IPS DF 19.7 (cell line): ENCODE data around the gene SLC12A7.

Experiments
- DNase-seq: peaks from one replicate; pipeline ENCODE4 v3.0.0-alpha.2; 2013; ENCODE audit warnings: low read depth, low spot score

Gene SLC12A7

DNA sequence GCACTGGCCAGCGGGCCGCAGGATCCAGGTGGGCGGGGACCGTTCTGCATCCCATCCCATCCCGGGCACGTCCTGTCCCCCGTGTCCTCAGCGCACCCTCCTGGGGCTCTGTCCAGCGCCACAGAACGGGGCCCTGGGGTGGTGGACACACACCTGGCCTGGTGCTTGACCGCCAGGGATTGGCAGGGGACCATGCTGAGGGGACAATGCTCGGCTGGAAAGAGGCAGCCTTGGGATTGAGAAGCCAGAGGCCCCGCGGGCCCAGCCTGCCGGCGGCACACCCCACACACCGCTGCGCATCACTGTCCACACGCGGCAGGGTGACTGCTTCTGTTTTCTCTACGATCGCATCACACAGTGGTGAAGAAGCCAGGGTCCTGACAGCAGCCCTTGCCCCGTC, 33.0 kb downstream of the SLC12A7 start:
- DNase-seq = no peak

DNA sequence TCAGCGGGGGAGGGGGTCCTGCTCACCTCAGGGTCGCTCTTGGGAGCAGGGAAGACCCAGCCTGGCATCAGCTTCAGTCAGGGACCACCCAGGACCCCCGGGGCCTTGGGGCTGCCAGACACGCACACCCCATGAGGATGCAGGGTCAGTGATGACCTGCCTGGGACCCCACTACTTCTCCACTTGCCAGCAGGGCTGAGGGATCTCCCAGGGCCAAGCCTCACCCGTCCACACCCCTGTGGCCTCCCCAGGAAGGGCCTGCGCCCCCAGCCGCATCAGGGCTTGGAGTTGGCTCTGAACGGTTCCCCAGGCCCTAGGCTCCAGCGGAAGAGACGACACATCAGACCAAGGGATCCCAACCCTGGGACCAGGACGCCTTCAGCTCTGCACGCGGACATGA, 33.7 kb downstream of the SLC12A7 start:
- no peak for DNase-seq

DNA sequence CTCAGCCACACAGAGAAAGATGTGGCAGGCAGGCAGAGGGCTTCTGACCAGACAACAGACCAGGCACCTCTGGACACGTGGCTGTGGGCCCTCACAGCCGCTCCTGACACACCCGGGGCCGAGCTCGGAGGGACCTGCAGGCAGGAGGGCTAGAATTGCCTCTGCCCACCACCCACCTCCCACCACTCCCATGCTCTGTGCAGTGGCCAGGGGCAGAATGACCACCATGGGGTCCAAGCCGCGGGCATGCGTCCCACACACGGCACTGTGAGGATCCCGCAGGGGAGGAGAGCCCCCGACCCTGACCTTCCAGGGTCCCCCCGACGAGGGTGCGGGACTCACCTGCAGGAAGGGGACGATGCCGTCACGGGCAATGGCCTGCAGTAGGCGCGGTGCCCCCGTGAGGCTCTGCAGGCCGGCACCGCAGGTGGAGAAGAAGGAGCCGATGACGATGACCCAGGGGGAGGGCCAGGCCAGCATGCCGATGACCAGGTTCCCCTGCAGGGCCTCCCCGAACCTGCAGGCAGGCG, 34.3 kb downstream of the SLC12A7 start:
- no peak for DNase-seq

DNA sequence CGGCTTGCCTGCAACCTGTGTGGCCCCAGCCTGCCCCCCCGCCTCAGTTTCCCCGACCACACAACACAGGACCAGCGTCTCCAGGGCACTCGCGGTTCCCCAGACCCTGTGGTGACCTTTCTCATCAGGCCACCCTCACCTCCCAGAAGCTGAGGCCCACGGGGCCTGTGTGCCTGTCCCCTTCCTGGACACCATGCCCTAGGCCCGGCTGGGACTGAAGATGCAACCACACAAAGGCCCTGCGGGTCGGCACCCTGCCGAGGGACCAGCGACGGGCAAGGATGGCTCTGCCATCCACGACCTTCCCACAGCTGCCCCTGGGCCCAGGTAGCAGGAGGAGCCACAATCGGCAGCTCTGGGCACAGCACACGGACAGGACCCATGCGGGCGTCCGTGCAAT, 34.8 kb downstream of the SLC12A7 start:
- DNase-seq = no peak

DNA sequence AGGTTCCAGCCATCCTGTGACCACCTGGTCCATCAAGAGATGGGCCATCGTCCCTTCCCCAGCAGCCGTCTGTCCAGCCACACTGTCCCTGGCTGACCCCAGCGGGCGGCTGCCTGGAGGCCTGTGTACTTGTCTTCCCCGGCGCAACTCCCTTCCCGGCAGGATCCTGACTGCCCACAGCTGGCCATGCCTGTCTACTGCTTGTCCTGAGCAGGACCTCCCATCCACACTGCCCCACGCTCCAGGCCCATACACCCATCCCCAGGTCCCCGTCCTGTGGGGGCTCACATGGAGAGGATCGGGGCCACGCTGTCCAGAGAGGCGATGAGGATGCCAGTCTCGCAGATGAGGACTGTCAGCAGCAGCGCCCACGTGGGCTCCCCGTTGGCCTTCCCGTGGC, 35.5 kb downstream of the SLC12A7 start:
- no peak for DNase-seq

DNA sequence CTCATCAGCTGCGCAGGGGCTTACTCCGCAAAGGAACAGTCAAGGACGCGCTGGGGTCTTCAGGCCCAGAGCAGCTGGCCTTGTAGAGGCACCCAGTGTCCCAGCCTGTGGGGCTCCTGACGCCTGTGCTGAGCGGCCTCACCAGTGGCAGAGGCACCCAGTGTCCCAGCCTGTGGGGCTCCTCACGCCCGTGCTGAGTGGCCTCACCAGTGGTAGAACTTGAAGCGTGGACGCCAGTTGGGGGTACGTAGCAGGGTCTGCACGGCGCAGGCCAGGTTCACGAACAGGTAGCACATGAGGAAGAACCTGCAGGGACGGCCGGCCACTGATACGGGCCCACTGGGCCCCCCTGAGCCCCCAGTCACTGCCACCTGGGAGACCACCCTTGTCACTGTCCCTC, 35.9 kb downstream of the SLC12A7 start:
- DNase-seq = no peak

DNA sequence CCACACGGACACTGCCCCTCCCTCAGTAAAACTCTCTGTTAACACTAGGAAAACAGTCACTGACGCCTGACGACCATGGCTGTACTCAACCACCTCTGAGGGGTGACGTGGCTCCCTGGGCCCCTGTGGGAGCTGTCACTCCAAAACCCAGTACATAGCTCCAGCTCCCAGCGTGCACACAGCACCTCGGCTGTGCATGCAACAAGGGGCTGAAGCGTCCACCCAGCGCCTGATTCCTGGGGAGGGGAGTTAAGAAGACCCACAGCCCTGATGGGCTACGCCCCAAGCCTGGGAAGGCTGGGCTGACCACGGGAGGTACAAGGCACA, 36.3 kb downstream of the SLC12A7 start:
- no peak for DNase-seq

DNA sequence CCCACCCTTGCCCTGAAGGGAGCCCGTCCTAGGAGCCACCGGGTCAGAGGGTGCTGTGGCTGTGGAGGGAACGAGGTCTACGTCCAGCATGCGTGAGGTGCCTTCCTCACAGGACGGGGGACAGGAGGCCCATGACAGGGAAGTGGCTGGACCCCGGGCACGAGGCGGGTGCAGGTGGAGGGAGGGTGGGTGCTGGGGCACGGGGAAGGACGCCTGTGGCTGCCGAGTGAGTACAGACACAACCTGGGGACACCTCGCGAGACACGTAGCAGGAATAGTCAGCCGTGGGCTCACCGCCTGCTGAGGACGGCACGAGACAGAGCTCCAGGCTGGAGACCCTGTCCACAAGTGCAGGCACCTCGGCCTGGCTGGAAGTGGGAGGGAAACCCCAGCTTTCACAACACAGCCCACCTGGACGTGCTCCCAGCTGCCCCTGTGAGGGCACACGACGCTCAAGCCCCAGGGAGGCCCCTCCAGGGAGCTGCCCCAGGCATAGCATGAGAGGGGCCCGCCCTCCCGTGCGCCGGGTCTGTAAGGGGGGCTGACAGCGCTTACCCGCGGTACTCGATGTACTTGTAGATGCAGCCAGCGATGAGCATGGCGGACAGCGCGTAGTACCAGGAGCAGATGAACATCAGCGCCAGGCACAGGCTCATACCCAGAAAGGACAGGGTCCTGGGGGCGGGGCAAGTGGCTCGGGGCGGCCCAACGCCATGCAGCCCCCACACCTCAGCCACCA, 36.9 kb downstream of the SLC12A7 start:
- DNase-seq = no peak

DNA sequence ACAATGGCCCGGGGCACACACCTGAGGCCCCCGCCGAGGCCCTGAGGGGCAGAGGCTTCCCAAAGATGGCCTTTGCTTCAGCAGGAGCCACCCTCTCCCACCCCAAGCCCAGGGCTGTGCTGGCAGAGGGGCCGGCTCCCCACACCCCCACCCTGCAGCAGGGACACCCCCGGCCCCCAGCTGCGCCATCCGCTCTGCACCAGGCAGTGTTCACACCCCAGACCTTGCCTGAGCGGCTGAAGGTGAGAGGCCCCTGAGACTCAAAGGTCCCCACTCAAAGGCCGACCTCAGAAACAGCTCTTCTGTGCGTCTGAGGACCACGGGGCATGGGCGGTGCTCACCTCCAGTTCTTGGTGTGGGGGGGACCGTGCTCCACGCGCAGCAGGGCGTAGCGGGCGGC, 37.6 kb downstream of the SLC12A7 start:
- no peak for DNase-seq

DNA sequence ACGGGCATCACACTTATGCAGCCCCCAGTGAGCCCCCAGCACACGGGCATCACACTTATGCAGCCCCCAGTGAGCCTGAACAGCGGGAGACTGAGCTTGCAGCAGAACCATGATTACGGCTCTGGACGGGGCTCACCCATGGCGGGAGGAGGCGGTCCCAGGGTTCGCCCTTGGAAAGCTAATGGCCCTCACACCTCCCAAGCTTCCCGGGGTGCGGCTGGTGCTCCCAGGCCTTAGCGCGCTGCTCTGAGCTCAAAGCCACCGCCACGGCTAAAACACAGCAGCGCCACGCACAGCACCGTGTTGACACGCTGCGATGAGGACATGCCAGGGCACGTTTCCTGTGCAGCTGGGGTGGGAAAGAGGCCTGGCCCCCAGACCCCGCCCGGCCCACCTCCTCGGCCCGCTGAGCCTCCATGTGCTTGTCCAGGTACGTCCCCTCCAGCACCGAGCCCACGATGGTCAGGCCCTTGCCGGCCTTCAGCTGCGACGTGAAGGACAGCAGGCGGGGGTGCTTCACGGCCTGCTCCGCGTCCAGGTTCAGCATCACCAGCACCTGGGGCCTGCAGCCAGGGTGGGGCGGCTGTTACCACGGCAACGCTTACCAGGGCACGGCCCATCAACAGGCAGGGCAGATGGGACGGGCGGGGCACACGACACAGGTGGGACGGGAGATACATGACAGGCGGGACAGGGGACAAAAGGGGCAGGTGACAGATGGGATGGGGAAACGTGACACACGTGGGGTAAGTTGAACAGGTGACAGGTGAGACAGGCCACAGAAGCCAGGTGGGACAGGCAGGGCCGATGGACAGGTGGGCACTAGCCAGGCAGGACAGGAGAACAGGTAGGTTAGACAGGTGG, 38.4 kb downstream of the SLC12A7 start:
- no peak for DNase-seq

DNA sequence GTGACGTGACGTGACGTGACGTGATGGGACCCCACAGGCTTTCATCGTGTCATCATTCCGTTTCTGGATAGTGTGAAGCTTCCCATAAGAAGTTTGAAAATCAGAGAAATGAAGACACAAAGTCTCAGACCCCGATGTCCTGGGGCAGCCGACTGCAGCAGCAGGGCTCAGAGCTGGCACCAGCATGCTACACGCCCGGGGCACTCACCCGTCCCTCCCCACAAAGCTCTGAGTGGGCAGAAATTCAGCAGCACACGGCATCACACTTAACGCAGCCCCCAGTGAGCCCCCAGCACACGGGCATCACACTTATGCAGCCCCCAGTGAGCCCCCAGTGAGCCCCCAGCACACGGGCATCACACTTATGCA, 42.2 kb downstream of the SLC12A7 start:
- no peak for DNase-seq

DNA sequence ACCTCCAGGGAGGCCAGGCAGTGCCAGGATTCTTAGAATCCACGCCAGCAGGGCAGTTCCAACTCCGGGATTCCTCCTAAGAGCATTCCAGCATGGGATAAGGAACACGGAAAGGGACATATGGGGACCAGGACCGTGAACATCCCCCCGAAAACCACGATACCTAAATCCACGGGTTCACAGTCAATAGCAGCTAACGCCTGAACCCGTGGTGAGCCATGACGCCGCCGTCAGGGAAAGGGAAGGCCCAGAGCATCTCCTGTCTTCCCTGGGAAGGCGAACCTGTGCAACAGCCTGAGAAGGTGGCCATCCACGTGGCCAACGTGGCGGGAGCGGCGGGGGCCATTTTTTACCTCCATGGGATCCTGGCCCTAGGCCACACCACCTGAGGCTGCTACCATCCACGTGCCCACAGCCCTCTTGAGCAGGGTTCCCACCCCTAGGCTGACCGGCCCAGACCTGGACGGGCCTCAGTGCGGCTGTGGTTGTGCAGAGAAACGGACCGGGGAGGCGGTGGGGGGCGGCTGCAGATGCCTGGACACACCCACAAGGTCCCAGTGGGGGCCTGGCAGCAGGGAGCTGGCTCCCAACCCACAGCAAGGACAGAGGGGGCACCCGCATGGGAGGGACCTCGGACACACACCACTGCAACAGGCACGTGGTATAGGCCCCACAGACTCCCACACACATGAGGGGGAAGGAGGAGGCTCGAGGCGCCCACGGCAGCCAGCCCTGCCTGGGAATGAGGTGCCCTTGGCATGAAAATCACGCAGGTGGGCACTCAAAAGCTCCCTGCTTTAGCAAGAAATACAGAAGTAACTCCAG, 42.8 kb downstream of the SLC12A7 start:
- no peak for DNase-seq

DNA sequence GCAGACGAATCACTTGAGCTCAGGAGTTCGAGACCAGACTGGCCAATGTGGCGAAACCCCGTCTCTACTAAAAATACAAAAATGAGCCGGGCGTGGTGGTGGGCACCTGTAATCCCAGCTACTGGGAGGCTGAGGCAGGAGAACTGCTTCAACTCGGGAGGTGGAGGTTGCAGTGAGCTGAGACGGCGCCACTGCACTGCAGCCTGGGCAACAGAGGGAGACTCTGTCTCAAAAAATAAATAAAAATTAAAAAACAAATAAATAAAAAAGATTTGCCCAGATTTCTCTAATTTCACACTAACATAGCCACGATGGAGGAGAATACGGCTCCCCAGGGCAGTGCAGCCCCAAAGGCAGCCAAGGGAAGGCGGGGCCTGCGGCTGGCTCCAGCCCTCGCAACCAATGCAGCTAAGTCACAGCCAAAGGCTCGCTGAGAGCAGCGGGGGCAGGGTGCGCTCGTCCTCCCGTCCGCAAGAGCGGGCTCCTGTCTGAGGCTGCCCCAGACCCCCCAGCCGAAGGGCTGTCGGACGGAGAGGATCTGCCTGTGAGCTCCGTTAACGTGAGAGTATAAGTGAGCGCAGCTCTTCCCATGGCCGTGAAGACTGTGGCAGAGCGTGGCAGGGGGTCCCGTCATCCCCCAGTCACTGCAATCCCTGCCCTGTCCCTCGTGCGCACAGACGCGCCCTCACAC, 43.5 kb downstream of the SLC12A7 start:
- DNase-seq = no peak

DNA sequence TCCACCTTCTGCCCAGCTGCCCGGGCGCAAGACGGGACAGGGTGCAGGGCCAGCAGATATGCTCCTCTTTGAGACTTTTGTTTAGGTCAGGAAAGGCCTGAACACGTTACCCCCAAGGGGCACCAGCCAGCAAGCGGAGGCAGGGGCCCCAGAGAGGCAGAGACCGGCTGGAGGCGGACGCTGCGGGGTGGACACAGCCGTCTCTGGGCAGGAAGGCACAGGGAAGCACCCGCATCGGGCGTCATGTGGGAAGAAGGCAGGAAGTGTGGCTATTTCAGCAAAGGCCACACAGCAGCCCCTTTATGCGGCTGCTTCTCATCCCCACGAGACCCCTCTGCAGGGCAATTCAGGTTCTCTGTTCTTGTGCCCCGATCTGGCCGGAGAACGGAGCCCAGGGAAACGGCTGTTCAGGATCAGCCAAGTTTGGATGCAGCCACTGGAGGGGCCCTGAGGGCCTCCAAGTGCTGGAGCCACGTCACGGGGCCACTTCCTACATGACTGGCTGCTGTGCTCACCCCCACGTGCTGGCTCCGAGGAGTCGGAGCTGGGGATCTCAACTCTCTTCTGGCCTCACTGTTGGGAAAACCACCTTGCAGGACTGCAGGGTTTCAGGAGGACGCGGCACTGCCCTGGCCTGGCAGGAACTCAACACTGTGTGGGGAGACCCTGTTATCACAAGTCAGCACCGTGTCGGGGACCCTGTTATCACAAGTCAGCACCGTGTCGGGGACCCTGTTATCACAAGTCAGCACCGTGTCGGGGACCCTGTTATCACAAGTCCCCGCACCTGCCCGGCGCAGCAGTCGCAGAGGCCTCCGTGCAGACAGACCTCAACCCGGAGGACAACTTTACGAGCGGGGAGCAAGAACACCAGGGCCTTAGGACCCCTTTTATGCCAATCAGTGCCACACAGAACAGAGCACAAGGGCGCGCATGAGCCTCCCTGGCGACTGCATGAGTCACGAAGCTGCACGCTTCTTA, 44.4 kb downstream of the SLC12A7 start:
- DNase-seq = no peak

DNA sequence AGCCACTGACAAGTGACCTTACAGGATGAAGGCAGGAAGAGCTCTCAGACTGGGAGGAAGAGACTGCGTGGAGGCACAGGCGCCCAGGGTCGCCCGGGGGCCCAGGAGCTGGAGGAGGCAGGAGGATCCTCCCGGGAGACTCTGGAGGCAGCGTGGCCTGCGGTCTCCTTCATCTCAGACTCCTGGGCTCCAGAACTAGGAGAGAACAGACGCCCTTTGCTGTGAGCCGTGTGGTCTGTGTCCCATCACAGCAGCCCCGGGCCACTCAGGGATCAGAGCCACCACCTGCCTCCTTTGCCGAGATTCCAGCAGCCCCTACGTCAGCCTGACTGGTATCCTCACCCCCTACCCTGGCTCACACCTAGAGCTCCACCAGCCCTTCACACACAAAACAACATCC, 45.2 kb downstream of the SLC12A7 start:
- no peak for DNase-seq

DNA sequence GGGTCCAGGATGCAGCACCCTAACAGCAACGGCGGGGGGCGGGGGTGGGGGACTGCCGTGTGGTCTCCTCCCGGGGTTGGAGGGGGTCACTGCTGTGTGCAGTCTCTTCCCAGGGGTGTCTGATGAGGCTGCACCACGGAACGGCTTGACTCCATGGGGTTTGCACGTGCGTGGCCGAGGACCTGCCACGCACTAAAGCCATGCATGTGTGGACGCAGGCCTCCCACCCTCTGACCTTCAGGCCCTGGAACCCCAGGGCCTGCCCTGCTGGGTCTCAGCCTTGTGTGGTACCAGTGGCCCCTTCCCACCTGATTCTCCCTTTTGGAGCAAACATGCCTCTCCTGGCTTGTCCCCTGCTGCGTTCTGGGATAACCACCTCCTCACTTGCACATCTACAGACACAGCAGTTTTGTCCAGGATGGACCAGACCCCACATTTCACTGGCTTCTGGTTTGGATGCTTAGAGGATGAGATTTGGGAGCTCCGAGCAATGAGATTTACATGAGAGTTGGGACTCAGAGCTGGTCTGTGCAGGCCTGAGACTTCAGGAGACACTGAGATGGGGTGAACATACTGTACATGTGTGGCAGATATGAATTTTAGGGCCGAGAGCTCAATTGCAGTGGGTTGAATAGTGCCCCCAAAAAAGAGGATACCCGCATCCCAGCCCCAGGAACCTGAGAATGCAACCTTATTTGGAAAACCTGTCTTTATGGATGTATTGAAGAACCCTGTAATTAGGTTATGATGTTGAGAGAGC, 45.8 kb downstream of the SLC12A7 start:
- no peak for DNase-seq

DNA sequence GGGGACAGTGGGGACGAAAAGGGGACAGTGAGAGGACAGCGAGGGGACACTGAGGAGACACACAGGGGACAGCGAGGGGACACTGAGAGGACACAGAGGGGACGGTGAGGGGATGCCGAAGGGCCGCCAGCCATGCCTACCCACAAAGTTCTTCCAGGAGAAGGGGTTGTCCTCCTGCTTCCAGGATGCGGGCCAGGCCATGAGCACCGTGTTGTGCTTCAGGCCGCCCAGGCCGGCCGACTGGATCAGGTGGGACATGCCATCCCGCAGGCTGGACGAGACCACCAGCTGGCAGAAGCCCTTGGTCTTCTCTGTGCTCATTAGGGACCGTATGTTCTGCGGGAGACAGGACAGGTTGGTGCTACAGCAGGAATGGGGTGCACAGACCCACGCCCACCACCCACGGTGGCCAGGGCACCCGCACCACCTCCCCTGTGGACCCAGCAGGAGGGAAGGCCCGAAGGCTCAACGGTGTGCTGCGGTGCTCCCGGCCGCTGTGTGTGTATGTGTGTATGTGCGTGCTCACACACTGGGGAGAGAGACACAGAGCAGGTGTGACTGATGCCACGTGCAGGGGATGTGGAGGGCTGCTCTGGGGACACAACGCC, 46.6 kb downstream of the SLC12A7 start:
- DNase-seq = no peak

DNA sequence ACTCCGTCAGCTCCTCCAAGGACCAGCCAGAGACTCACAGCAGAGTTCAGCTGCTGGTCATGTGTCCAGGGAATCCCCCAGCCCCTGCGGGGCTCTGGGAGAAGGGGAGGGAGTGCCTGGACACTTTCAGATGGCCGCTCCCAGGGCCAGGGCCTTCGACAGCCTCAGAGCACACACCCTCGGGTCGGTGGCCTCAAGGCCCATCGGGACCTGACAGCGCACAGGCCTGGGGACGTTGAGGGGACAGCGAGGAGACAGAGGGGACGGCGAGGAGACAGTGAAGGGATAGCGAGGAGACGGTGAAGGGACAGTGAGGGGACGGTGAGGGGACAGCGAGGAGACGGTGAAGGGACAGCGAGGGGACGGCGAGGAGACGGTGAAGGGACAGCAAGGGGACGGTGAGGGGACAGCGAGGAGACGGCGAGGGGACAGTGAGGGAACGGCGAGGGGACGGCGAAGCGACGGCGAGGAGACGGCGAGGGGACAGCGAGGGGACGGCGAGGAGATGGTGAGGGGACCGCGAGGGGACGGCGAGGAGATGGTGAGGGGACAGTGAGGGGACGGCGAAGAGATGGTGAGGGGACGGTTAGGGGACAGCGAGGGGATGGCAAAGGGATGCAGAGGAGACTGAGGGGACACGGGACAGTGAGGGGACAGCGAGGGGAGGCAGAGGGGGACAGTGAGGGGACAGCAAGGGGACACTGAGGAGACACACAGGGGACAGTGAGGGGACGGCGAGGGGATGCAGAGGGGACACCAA, 47.3 kb downstream of the SLC12A7 start:
- no peak for DNase-seq
